A549 (cell line): ENCODE data around the gene NSD2.

Source experiments
- CEBPB ChIP-seq, 2 experiments: fragments of >200 bp in 1 of 2; sonication (Bioruptor Twin) in 1 of 2; formaldehyde crosslinking in 1 of 2; IDR thresholded peaks; 2 replicates each; pipeline ENCODE4 v1.6.1; 2012 to 2016
- CHD4 ChIP-seq: fragments of 200-600 bp; sonication (generic); IDR thresholded peaks from 2 replicates; pipeline ENCODE4 v1.6.1; 2016; ENCODE audit warnings: antibody characterized with exemption, mild to moderate bottlenecking, borderline replicate concordance
- EHMT2 ChIP-seq: fragments of 200-600 bp; sonication (generic); IDR thresholded peaks from 2 replicates; pipeline ENCODE4 v1.6.1; 2016; ENCODE audit warnings: antibody characterized with exemption, low read depth, mild to moderate bottlenecking, moderate library complexity
- HDAC2 ChIP-seq: fragments of 200-600 bp; sonication (generic); IDR thresholded peaks from 2 replicates; pipeline ENCODE4 v1.6.1; 2016
- MAX ChIP-seq: IDR thresholded peaks from 2 replicates; pipeline ENCODE4 v1.6.1; 2012
- POLR2A ChIP-seq: IDR thresholded peaks from 2 replicates; pipeline ENCODE4 v1.6.1; 2012; ENCODE audit warnings: mild to moderate bottlenecking, low read length
- RAD21 ChIP-seq, 2 experiments: fragments of >200 bp in 1 of 2; sonication (Bioruptor Twin) in 1 of 2; formaldehyde crosslinking in 1 of 2; IDR thresholded peaks in 1 of 2; conservative IDR thresholded peaks in 1 of 2; 2 replicates in 1 of 2; 3 replicates in 1 of 2; pipeline ENCODE4 v1.6.1; 2012 to 2018; ENCODE audit warnings: inconsistent platforms in 1 of 2
- RFX5 ChIP-seq: fragments of 450-650 bp; IDR thresholded peaks from 2 replicates; pipeline ENCODE4 v1.7.1; 2014; ENCODE audit warnings: antibody characterized with exemption, mild to moderate bottlenecking, moderate library complexity
- TF ChIP-seq, protein P1 (sequence below): IDR thresholded peaks from 2 replicates; pipeline ENCODE4 v1.6.1; 2012; ENCODE audit warnings: low read depth, borderline replicate concordance
- TF ChIP-seq, protein P2 (sequence below): fragments of >200 bp; sonication (Bioruptor Twin); formaldehyde crosslinking; IDR thresholded peaks from 3 replicates; pipeline ENCODE4 v1.5.1; 2016
- TF ChIP-seq, protein P3 (sequence below): fragments of >200 bp; sonication (Bioruptor Twin); formaldehyde crosslinking; IDR thresholded peaks from 3 replicates; pipeline ENCODE4 v1.6.1; 2016

DNA sequence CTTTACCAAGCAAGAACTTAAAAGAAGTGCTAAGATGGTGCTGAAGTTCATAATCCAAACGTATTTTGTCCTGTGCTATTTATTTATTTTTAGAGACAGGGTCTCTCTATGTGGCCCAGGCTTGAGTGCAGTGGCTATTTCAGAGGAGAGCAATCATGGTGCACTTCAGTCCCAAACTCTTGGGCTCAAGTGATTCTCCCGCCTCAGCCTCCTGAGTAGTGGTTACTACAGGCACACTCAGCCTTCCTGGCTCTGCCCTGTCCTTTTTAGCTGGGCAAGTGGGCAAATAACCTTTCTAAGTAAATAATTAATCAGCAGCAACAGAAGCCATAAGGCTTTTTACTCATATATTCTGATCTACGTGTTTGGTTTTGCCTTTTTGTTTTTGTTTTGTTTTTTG is 2.6 kb downstream of the NSD2 start:
- no peak for TF ChIP-seq RFX5
- TF ChIP-seq CHD4: no peak
- TF ChIP-seq, protein P1, sequence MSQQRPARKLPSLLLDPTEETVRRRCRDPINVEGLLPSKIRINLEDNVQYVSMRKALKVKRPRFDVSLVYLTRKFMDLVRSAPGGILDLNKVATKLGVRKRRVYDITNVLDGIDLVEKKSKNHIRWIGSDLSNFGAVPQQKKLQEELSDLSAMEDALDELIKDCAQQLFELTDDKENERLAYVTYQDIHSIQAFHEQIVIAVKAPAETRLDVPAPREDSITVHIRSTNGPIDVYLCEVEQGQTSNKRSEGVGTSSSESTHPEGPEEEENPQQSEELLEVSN: no peak
- no peak for TF ChIP-seq EHMT2
- TF ChIP-seq, protein P2, sequence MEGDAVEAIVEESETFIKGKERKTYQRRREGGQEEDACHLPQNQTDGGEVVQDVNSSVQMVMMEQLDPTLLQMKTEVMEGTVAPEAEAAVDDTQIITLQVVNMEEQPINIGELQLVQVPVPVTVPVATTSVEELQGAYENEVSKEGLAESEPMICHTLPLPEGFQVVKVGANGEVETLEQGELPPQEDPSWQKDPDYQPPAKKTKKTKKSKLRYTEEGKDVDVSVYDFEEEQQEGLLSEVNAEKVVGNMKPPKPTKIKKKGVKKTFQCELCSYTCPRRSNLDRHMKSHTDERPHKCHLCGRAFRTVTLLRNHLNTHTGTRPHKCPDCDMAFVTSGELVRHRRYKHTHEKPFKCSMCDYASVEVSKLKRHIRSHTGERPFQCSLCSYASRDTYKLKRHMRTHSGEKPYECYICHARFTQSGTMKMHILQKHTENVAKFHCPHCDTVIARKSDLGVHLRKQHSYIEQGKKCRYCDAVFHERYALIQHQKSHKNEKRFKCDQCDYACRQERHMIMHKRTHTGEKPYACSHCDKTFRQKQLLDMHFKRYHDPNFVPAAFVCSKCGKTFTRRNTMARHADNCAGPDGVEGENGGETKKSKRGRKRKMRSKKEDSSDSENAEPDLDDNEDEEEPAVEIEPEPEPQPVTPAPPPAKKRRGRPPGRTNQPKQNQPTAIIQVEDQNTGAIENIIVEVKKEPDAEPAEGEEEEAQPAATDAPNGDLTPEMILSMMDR: no peak
- no peak for TF ChIP-seq CEBPB (IDR thresholded peaks at IDR 0.05)
- TF ChIP-seq POLR2A: no peak
- no peak for TF ChIP-seq HDAC2
- no peak for TF ChIP-seq RAD21 (conservative IDR thresholded peaks at IDR 0.05 in 1 of 2, IDR thresholded peaks at IDR 0.05 in 1 of 2)
- TF ChIP-seq, protein P3, sequence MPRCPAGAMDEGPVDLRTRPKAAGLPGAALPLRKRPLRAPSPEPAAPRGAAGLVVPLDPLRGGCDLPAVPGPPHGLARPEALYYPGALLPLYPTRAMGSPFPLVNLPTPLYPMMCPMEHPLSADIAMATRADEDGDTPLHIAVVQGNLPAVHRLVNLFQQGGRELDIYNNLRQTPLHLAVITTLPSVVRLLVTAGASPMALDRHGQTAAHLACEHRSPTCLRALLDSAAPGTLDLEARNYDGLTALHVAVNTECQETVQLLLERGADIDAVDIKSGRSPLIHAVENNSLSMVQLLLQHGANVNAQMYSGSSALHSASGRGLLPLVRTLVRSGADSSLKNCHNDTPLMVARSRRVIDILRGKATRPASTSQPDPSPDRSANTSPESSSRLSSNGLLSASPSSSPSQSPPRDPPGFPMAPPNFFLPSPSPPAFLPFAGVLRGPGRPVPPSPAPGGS: no peak
- no peak for TF ChIP-seq MAX
